ELR (cell line): ENCODE results near the gene TTYH2.

Experiments used
- DNase-seq: peaks from one replicate; pipeline ENCODE4 v3.0.0-alpha.2; 2015; ENCODE audit warnings: low read depth

TTYH2 gene

DNA sequence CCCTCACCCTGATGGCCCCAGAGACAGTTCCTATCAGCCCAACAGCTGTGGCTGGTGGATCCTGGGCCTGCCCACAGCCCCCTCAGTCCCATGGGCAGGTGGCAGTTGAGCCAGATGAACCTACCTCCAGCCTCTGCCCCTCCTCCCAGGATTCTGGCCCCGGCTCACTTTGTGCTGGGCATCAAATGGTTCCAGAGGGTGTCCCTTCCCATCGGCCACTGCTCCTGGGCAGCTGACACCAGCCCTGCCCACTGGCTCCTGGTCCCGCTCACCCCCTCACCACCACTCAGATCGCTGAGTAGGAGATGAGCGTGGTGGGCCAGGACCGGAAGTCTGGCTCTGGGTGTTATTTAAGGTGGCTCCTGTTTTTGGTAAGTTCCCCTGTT is 2.0 kb downstream of the TTYH2 start:
- DNase-seq: no peak

DNA sequence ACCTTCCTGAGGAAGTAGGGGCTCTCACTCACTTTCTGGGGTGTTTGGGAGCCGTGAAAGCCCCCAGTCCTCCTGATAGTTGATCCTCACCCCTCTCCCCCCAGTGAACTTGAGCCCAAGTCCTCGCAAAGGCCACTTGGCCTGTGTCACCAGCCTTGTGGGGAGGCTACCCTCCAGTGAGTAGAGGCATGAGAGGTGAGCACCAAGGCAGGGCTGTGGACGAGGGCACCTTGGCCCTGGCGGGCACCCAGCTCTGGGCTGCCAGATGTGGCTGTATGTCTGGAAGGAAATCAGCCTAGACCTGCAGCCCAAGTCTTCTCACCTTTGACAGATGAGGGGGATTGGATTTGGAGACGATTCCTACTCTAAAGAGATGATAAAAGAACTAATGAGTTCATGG is 3.1 kb downstream of the TTYH2 start:
- DNase-seq: no peak

DNA sequence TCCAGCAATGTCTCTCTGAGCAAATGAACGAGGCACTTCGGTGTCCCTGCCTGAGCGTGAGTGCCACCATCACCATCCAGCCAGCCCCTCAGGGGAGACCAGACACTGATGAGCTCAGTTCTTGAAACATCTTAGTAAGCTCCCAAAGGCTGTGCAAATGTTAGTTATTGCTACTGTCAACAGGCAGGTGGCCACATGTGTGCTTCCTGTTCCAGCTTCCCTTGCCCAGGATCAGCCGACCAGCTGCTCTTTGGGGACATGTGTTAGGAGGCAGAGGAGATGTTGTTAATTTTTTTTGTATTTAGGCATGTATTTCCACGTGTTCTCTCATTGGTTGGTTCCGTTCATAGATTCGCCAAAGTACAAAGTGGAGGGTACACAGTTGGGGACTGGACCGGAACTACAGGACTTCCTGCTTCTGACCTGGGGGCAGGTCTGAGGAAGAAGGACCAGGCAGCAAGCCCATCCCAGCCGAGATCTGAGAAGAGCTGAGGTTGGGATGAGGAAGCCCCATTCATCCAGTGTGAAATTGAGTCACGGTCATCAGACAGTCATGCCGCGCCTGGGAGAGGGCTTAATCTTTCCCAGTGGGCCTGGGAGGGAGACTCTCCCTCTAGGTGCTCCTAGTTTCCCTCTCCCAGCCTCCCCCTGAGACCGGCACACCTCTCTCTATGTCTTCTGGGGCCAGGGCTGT is 3.8 kb downstream of the TTYH2 start:
- DNase-seq: no peak

- DNase-seq: no peak
Observed at GRCh38 chr17:74217888-74218287, 4.5 kb downstream of the TTYH2 start.

DNA sequence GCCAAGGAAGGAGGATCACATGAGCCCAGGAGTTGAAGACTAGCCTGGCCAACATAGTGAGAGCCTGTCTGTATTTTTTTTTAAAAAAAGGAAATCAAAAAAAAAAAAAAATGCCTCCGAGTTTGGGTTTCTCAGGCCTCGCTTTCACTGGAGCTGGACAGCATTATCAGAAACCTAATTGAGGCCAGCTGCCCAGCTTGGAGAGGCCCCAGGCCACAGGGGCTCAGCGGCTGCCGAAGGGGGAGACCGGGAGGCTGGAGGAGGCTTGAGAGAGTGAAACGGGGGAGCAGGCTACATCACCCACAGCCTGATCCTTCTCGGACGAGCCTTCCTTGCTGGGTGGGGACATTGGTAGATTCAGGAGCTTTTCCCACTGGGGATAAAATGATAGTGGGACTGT is 5.1 kb downstream of the TTYH2 start:
- DNase-seq: no peak

DNA sequence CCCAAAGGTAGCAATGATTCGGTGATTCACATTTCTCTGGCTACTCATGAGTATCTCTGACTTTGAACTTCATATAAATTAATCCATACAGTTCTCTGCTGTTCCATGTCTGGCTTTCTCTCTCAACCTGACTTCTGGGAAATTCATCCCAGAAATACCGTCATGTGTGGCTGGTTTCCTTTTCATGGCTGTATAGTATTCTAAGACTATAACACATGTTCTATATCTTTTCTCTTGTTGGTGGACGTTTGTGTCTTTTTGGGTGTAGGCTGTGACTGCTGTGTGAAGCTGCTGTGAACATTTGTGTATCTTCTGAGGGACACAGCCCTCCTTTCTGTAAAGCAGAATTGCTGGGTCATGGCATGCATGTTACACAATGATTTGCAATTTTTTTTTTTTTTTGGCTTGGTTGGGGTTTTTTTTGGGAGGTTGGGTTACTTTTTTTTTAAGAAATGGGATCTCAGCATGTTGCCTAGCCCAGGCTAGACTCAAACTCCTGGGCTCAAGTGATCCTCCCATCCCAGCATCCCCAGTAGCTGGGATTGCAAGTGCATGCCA is 6.3 kb downstream of the TTYH2 start:
- no peak for DNase-seq

- DNase-seq: no peak
Observed at GRCh38 chr17:74220219-74220618, 6.8 kb downstream of the TTYH2 start.

- no peak for DNase-seq
Observed at GRCh38 chr17:74220946-74221818, 7.8 kb downstream of the TTYH2 start.

GRCh38 chr17:74222399-74222798 is 9.0 kb downstream of the TTYH2 start:
- DNase-seq: no peak

GRCh38 chr17:74223901-74224300 is 10.5 kb downstream of the TTYH2 start:
- DNase-seq: no peak

GRCh38 chr17:74224959-74225725 is 11.8 kb downstream of the TTYH2 start:
- no peak for DNase-seq

GRCh38 chr17:74226252-74226651 is 12.9 kb downstream of the TTYH2 start:
- DNase-seq: no peak

DNA sequence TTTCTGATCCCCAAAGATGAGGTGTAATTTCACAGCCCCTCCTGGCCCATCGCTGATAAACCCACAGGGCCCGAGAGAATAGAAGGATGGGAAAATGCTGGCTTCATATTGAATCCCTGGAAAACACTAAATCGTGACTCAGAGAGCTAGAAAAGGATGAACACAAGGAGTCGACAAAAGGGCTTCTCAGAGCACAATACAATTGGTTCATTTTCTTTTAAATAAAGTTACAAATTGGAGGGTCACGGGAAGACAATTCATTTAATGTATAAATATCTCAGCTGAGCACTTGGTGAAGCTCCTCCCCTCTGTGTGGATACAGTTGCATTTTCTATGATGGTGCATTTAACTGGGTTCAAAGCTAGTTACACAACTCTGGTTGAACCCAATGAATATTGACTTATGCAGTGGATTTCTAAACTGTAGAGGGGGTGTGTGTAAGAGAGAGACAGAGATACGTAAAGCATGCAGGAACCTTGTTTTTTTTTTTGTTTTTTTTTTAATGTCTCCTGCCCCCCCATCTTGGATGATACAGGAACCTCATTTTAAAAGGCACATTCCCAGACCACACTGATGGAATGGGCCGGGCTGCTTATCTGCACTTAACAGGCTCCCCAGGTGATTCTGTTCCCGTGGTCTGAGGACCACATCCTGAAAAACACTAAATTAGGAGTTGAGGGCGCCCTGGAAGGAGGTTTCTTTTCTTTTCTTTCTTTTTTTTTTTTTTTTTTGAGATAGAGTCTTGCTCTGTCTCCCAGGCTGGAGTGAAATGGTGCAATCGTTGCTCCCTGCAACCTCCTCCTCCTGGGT is 14.1 kb downstream of the TTYH2 start:
- no peak for DNase-seq

DNA sequence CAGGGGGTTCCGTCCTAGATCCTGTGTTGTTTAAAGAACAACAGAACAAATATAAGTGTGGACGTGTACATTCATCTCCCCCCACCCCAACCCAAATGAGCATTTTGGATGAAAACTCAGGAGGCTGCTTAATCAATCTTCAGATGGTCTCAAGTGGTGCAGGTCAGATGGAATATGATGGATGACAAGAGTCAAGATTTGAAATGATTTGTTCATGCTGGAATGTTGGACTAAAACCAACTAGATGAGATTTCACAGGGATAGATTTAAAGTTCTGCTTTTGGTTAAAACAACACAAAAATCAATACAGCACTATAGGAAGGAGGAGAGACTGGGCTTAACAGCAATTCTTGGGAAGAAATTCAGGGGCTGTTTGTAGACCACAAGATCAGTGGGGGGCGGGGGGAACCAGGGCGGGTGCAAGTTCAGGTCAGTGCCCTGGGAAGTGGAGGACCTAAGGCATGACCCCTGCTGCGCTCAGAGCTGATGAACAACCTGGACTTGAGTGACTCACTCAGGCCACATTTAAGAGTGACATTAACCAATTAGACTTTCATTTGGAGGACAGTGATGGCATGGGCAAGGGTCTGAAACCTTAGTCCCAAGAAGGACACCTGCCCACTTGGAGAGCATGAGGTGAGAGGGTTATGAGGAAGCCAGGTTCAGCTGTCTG is 15.1 kb downstream of the TTYH2 start:
- DNase-seq: no peak

GRCh38 chr17:74230896-74231295 is 17.5 kb downstream of the TTYH2 start:
- no peak for DNase-seq

DNA sequence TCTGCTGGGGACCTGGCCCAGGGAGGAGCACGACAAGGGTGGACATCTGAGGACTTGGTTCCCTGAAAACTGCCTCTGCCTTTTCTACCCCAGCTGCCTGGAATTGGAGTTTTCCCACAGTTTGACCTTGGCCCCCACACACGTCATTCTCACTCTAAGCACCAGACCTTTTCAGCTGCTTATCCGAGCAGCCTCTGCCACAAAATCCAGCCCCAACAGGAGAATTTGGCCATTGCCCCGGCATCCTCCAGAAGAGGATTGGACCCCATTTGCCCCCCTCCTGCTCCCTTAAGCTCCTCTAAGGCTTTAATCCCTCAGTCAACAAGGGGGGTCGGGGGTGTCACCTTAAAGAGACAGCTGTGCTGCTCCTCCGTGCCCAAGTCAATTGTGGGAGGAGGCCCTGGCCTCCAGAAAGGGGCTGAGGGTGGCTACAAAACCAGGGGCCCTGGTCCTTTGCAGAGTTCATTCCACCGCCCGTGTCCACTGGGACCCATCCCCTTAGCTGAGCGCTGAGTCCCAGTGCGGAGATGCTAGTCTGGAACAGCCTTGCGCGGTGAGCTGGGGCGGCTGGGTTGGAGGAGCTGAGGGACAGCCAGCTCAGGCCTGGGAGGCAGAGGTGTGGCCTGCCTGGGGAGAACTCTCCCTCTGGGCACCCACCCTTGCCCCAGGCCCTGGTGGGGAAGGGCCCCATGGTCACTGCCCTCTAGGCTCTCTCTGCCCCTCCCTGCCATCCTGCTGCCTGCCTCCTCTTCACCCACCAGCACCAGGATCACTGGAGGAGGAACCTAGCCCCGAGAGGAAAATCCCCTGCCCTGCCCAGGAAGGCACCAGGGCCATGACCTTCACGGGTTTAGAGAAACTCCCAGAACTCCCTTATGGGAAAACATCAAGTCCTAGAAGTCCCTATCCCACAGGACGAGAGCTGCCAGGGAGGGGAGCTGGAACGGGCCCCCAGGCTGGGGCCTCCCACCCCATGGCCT is 18.8 kb downstream of the TTYH2 start:
- DNase-seq: no peak

DNA sequence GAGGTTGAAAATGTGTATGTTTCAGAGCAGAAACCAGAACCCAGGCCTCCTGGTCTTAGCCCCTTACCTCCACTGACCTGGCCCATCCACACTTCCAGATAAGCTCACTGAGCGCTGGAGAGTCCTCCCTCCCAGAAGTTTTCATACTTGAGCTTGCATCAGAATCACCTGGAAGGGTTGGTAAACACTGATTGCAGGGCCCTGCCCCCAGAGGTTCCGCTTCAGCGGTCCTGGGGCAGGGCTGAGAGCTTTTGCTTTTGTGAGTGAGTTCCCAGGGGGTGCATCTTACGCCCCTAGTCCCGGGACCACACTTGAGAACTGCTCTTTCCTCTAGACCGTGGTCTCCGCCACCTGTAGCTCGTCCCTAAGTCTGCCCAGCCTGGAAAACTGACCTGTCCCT is 20.6 kb downstream of the TTYH2 start:
- DNase-seq: no peak

DNA sequence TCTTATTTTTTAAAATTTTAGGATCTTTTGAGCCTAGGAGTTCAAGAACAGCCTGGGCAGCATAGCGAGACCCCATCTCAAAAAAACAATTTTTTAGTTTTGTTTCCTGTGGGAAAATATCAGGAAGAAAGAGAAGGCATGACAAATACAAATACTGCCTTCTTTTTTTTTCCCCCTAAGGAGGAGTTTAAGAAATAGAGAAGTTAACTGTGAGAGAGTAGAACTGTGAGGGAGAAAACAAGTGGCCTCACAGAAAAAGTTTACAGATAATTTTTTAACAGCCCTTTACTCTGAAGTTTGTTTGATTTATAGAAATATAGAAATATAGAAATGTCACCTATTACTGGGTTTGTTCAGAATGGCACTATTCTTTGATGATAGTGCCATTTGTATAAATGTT is 21.1 kb downstream of the TTYH2 start:
- no peak for DNase-seq

GRCh38 chr17:74235040-74235581 is 21.7 kb downstream of the TTYH2 start:
- no peak for DNase-seq
